Neural crest cell (in vitro differentiated cells): ENCODE results near the gene OR52B6. TPM values are rescaled to one million over a fixed set of nuclear protein-coding genes. Genes with fewer than 3 reads are reported as not detected.

ENCODE experiments used
- DNase-seq: peaks from one replicate; pipeline ENCODE4 v3.0.0; 2021; ENCODE audit warnings: low read depth, mixed read lengths, low spot score
- H3K27ac Mint-ChIP-seq: one replicate; pipeline ENCODE4 v1.8.0; 2021; ENCODE audit warnings: mild to moderate bottlenecking, mixed read lengths; ENCODE audit not compliant: unreplicated experiment
- H3K27me3 Mint-ChIP-seq: 2 replicates; pipeline ENCODE4 v1.8.0; 2021; ENCODE audit warnings: low read depth, mild to moderate bottlenecking, mixed read lengths
- H3K36me3 Mint-ChIP-seq: 2 replicates; pipeline ENCODE4 v1.8.0; 2021; ENCODE audit warnings: low read depth, mild to moderate bottlenecking, mixed read lengths
- H3K4me1 Mint-ChIP-seq: 2 replicates; pipeline ENCODE4 v1.8.0; 2021; ENCODE audit warnings: mixed read lengths
- H3K4me3 Mint-ChIP-seq: one replicate; pipeline ENCODE4 v1.8.0; 2021; ENCODE audit warnings: mild to moderate bottlenecking, mixed read lengths
- H3K9me3 Mint-ChIP-seq: 2 replicates; pipeline ENCODE4 v1.8.0; 2021; ENCODE audit warnings: mixed read lengths
- CTCF ChIP-seq: fragments of 200-600 bp; sonication (generic); conservative IDR thresholded peaks from 2 replicates; pipeline ENCODE4 v1.5.0; 2021; ENCODE audit warnings: antibody characterized with exemption, mild to moderate bottlenecking
- total RNA-seq: library from RNA; stranded (reverse); gene quantifications from 2 replicates; pipeline ENCODE4 v1.2.1, GENCODE V29; 2021

OR52B6 gene
- total RNA-seq, 1 donor from 2014 or later, result not detected

DNA sequence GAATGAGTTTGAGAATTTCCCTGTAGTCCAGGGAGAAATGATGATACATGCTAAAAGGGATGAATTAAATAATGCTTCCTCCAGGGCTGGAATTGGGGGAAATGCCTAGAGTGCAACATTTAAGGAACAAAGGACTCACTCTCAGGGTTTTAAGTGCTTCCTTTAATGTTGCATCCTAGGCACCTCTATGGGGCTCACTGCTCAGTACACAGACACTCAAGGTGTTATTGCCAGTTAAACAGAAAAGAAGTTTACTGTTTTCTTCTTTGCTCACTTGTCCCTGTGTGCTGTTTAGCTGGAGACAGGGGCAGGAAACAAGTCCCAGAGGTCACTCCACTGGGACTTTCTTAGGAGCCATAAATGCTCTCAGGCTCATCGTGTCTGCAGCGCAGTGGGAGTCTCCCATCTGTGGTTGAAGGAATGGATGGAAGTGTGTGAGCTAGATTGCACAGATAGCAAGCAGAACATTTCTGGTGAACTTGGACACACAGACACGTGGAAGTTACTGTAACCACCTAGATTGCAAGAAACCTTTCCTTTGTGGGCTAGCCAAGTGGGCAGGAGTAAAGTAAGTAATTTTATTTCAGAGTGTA lies 24.0 kb upstream of the OR52B6 start:
- no peak for TF ChIP-seq CTCF
- Mint-ChIP-seq H3K27ac (no peak overlapping the region), H3K36me3 (no peaks in the 10 kb centered on the region), H3K9me3 (no peaks in the 10 kb centered on the region), H3K4me3 (no peak overlapping the region), H3K27me3 (peaks cover 23% of the 10 kb centered on the region), H3K4me1 (no peaks in the 10 kb centered on the region)
- DNase-seq, result no peak

DNA sequence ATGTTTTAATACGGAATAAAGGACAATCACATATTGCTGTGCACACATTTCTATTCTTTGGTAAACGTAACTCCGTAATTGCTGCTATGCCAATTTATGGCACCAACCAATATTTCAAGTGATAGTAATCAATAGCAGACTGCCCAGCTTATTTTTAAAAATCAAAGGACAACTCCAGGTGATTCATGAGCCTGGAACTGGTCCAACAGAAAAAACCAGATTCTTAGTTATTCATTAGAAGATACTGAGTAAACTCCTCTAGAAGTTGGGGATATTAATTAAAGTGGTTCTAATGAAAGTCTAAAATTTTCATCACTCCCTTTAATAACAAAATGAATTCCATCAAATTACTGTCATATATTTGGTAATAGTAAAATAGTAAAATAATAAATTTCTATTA lies 22.9 kb upstream of the OR52B6 start:
- Mint-ChIP-seq H3K4me1 (no peaks in the 10 kb centered on the region), H3K9me3 (no peaks in the 10 kb centered on the region), H3K27ac (no peak overlapping the region), H3K4me3 (no peak overlapping the region), H3K36me3 (no peaks in the 10 kb centered on the region), H3K27me3 (peaks cover 23% of the 10 kb centered on the region)
- no peak for TF ChIP-seq CTCF
- DNase-seq, result no peak

DNA sequence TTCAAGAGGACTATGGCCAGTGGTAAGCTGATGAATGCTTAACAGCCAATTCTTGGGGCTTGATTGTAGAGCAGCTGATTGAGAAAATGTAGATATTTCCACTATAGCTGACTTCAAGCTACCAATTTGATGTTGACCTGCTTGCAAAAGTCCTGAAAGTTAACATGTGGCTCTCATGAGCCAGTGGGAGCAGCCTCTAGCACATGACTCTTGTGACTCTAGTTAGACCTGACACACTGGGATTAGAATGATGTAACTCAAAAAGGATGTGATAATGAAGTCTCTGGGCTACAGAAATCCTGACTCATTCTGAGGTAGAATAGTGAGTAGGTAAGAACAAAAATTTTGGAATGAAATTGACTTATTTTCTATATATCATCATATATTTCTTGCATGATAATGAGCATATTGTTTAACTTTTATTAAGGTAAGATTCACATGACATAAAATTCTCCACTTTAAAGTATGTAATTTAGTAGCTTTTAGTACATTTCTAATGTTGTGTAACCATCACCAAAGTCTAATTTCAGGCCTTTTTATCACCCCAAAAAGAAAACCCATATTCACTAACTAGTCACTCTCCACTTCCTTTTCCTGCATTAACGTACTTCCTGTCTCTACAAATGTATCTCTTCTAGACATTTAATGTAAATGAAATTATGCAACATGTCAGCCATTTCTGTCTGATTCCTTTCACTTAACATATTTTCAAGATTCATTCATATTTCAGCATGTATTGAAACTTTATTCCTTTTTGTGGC lies 16.2 kb upstream of the OR52B6 start:
- no peaks in the 10 kb centered on the region for H3K36me3 Mint-ChIP-seq
- DNase-seq, result no peak
- no peak overlapping the region for H3K4me3 Mint-ChIP-seq
- H3K4me1 Mint-ChIP-seq, result no peaks in the 10 kb centered on the region
- no peak for TF ChIP-seq CTCF
- H3K27me3 Mint-ChIP-seq, result no peaks in the 10 kb centered on the region
- no peaks in the 10 kb centered on the region for H3K9me3 Mint-ChIP-seq
- no peak overlapping the region for H3K27ac Mint-ChIP-seq

GRCh38 chr11:5574654-5575053 lies 6.0 kb upstream of the OR52B6 start:
- Mint-ChIP-seq H3K27me3 (no peaks in the 10 kb centered on the region), H3K9me3 (peaks cover 2% of the 10 kb centered on the region), H3K27ac (no peak overlapping the region), H3K36me3 (no peaks in the 10 kb centered on the region), H3K4me3 (no peak overlapping the region), H3K4me1 (no peaks in the 10 kb centered on the region)
- no peak for TF ChIP-seq CTCF
- DNase-seq, result no peak

DNA sequence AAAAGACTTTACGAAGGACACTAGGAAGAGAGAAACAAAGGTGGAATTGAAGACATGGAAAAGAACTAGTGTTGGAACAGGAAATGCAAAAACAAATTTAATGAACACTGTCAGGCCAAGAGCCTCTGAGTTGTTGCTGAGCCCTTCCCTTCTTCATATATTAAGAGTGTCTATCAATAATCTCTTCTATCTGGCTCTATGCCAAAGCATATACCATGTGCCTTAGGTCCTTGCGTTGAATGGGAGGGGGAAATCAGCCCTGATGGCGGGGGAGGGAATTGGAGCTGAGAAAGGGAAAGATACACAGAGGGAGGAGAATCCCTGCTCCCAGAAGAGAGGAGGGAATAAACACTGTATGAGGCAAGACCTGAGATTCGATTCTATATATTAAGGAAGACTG lies 5.5 kb upstream of the OR52B6 start:
- DNase-seq, result no peak
- TF ChIP-seq CTCF, result no peak
- H3K4me3 Mint-ChIP-seq, result no peak overlapping the region
- H3K4me1 Mint-ChIP-seq, result no peaks in the 10 kb centered on the region
- H3K27me3 Mint-ChIP-seq, result no peaks in the 10 kb centered on the region
- H3K36me3 Mint-ChIP-seq, result no peaks in the 10 kb centered on the region
- peaks cover 2% of the 10 kb centered on the region for H3K9me3 Mint-ChIP-seq
- no peak overlapping the region for H3K27ac Mint-ChIP-seq
